ENCODE results near the gene PDGFD. TPM values are rescaled to one million over a fixed set of nuclear protein-coding genes. Genes with fewer than 3 reads are reported as not detected.

The PDGFD gene
- total and polyA plus RNA-seq, 8 donors = 9.9 to 52.1 (median 20.2) TPM

DNA sequence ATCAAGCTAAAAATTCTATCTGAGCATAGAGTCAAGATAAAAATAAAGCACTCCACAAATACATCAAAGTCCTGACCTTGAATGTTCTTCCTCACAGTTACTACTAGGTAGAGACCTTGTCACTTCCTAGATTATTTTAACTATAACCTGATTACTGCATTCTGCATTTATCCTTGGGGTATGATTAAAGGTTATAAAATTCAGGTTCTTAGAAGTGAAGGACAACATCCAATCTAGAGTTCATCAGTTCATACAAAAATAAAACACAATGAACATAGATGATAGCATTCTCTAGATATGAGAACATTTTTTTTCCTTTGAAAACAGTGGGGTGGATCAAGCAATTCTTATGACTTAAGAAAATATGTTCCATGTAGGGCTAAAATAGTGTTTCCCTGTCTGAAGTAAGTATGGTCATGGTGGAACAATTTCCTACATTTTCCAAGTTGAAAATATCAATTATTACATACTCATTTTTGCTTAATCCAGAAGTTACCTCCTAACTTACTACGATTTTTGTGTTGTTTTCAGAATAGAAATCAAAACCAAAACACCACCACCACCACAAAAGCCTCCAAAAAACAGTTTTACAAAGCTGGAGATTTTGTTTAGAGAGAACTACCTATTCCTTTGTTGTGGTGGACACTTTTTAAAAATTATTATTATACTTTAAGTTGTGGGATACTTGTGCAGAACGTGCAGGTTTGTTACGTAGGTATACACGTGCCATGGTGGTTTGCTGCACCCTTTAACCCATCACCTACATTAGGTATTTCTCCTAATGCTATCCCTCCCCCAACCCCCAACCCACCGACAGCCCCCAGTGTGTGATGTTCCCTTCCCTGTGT lies 239.6 kb downstream of the PDGFD start:
- 89 to 91% methylated on average over 5 of the region's 5 CpGs for WGBS, 2 donors
- no peak for ATAC-seq
- H3K27ac ChIP-seq = peak overlapping the region in 2 of 4 donors; percentile 33 to 47
- no peaks in the 10 kb centered on the region for H3K36me3 ChIP-seq
- no peak for FAIRE-seq
- H3K9me3 ChIP-seq = no peaks in the 10 kb centered on the region
- no peak overlapping the region for H3K4me3 ChIP-seq
- intact Hi-C loops (cut with DNase I) = no loop called here
- DNase-seq = no peak
- peaks cover 0 to 5% (median 0%) of the 10 kb centered on the region in 3 donors for H3K4me1 ChIP-seq
- no peaks in the 10 kb centered on the region for H3K27me3 ChIP-seq
- TF ChIP-seq, protein P1, sequence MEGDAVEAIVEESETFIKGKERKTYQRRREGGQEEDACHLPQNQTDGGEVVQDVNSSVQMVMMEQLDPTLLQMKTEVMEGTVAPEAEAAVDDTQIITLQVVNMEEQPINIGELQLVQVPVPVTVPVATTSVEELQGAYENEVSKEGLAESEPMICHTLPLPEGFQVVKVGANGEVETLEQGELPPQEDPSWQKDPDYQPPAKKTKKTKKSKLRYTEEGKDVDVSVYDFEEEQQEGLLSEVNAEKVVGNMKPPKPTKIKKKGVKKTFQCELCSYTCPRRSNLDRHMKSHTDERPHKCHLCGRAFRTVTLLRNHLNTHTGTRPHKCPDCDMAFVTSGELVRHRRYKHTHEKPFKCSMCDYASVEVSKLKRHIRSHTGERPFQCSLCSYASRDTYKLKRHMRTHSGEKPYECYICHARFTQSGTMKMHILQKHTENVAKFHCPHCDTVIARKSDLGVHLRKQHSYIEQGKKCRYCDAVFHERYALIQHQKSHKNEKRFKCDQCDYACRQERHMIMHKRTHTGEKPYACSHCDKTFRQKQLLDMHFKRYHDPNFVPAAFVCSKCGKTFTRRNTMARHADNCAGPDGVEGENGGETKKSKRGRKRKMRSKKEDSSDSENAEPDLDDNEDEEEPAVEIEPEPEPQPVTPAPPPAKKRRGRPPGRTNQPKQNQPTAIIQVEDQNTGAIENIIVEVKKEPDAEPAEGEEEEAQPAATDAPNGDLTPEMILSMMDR (IDR thresholded peaks at IDR 0.05) = no peak

DNA sequence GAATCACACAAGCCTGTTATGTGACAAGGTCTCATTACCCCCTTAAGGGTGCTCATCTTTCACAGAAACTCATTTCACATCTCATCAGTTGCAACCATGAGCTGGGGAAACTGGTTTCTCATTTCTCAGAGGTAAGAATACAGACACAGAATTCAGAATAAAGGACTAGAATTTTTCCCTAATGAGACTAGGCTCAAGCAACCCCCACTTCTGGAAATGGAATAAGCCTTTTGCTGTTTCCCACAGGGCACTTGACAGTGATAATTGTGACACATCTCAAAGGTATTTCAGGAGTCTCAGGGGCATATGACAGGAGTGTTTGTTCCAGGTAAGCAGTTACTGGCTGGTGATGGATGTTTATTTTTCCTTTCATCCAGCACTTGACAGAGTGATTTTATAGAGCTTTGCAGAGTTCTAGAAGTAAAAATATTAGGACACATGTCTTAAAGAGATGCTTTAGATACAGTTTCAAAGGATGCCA lies 240.5 kb downstream of the PDGFD start:
- FAIRE-seq = no peak

DNA sequence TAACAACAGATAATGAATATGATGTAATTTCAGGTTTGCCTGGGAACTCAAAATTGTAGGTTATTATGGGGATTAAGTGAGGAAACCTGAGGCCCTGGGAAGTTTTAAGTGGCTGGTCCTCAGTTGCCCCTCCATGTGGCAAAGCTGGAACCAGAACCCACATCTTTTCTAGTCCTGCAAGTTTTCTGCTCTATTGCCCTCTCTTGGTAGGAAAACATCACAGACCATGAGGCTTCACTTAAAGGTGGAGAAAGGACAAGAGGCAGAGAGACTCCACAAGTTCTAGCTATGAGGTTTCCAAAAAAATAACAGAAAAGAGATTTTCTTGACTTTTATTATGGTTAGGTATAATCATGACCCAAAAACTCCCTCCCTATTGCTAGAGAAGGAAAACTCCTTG lies 243.0 kb downstream of the PDGFD start:
- Histone ChIP-seq H3K36me3 (no peaks in the 10 kb centered on the region), H3K4me3 (no peak overlapping the region), H3K9me3 (no peaks in the 10 kb centered on the region), H3K27me3 (no peaks in the 10 kb centered on the region), H3K27ac (no peak overlapping the region), H3K4me1 (peaks cover 0 to 5% (median 0%) of the 10 kb centered on the region in 3 donors)
- DNase-seq = no peak
- TF ChIP-seq, protein P1 (IDR thresholded peaks at IDR 0.05) = no peak
- FAIRE-seq = no peak
- intact Hi-C loops (cut with DNase I) = no loop called here
- no peak for ATAC-seq

More for the DNA sequence above, 240.5 kb downstream of the PDGFD start:
- Histone ChIP-seq H3K4me3 (no peak overlapping the region), H3K9me3 (no peaks in the 10 kb centered on the region), H3K4me1 (peaks cover 0 to 5% (median 0%) of the 10 kb centered on the region in 3 donors), H3K27me3 (no peaks in the 10 kb centered on the region), H3K27ac (peak overlapping the region in 3 of 4 donors; percentile 1 to 47 (median 23)), H3K36me3 (no peaks in the 10 kb centered on the region)
- intact Hi-C loops (cut with DNase I) = no loop called here
- ATAC-seq = peak; percentile 35 to 80 (median 58)
- no peak for DNase-seq
- TF ChIP-seq, protein P1 (IDR thresholded peaks at IDR 0.05) = no peak

DNA sequence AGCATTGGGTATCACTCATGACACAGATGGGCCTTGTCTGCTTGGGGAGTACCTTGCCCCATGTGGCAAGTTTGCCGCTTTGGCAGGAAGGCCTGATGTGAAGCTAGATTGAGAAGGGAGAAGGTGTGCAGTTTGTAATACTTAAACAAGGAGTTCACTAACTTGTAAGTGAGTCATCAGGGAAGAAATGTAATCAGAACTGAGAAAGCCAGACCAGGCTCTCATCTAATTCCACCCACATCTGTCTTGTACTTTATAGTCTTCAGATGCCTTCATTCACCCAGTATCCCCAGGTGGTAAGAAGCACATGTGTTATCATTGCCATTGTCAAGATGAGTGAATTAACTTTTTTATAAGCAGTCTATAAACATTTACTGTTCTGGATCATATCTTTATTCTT lies 243.5 kb downstream of the PDGFD start:
- ATAC-seq (no peak), DNase-seq (no peak), FAIRE-seq (no peak)
- intact Hi-C loops (cut with DNase I) = no loop called here
- TF ChIP-seq, protein P1 (IDR thresholded peaks at IDR 0.05) = no peak
- Histone ChIP-seq H3K4me3 (no peak overlapping the region), H3K27me3 (no peaks in the 10 kb centered on the region), H3K4me1 (peaks cover 0 to 5% (median 0%) of the 10 kb centered on the region in 3 donors), H3K9me3 (no peaks in the 10 kb centered on the region), H3K36me3 (no peaks in the 10 kb centered on the region), H3K27ac (no peak overlapping the region)
- WGBS, 2 donors = 100% methylated on average over 1 of the region's 1 CpG

DNA sequence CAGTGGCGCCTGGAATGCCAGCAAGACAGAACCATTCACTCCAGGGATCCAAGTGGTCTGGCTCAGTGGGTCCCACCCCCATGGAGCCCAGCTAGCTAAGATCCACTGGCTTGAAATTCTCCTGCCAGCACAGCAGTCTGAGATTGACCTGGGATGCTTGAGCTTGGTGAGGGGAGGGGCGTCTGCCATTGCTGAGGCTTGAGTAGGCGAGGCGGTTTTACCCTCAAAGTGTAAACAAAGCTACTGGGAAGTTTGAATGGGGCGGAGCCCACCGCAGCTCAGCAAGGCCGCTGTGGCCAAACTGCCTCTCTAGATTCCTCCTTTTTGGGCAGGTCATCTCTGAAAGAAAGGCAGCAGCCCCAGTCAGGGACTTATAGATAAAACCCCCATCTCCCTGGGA lies 253.2 kb downstream of the PDGFD start:
- DNase-seq (no peak), ATAC-seq (no peak), FAIRE-seq (no peak)
- intact Hi-C loops (cut with DNase I) = no loop called here
- Histone ChIP-seq H3K27me3 (no peaks in the 10 kb centered on the region), H3K4me3 (no peak overlapping the region), H3K27ac (no peak overlapping the region), H3K36me3 (peaks cover 0 to 4% (median 0%) of the 10 kb centered on the region in 3 donors), H3K4me1 (no peaks in the 10 kb centered on the region), H3K9me3 (no peaks in the 10 kb centered on the region)
- 91 to 94% methylated on average over 7 of the region's 7 CpGs for WGBS, 2 donors
- TF ChIP-seq, protein P1 (IDR thresholded peaks at IDR 0.05) = no peak
